K562 (cell line): Measurements from ENCODE around the gene PI4K2B. TPM values are rescaled to one million over a fixed set of nuclear protein-coding genes. Genes with fewer than 3 reads are reported as not detected.

Experiments used
- CBX5 ChIP-seq: IDR thresholded peaks from 2 replicates; pipeline ENCODE4 v1.6.1; 2014; ENCODE audit warnings: low read depth, borderline replicate concordance
- HDAC6 ChIP-seq: IDR thresholded peaks from 2 replicates; pipeline ENCODE4 v1.6.1; 2012; ENCODE audit warnings: low read depth, mild to moderate bottlenecking, control low read depth, inconsistent platforms, low read length, moderate library complexity
- MCM5 ChIP-seq: fragments of 450-650 bp; IDR thresholded peaks from 2 replicates; pipeline ENCODE4 v1.6.1; 2016; ENCODE audit warnings: low read depth
- NR1H2 ChIP-seq: sonication (generic); formaldehyde crosslinking; IDR thresholded peaks from 2 replicates; pipeline ENCODE4 v1.4.0; 2020; ENCODE audit warnings: mild to moderate bottlenecking, missing genetic modification reagents
- NR2F6 ChIP-seq: fragments of 450-650 bp; formaldehyde crosslinking; IDR thresholded peaks from 2 replicates; pipeline ENCODE4 v1.4.0; 2020; ENCODE audit warnings: mild to moderate bottlenecking
- TAF15 ChIP-seq: fragments of 200-400 bp; formaldehyde crosslinking; IDR thresholded peaks from 2 replicates; pipeline ENCODE4 v1.6.1; 2017; ENCODE audit warnings: mild to moderate bottlenecking, low read depth, low read length, moderate library complexity
- TAL1 ChIP-seq: fragments of 450-650 bp; IDR thresholded peaks from 2 replicates; pipeline ENCODE4 v1.6.1; 2016; ENCODE audit warnings: mild to moderate bottlenecking
- TRIM28 ChIP-seq: fragments of 450-650 bp; IDR thresholded peaks from 2 replicates; pipeline ENCODE4 v1.6.1; 2017
- WHSC1 ChIP-seq: IDR thresholded peaks from one replicate; pipeline ENCODE4 v1.6.1; 2012; ENCODE audit warnings: low read length, control low read depth, inconsistent platforms
- ZNF253 ChIP-seq: fragments of 250-450 bp; sonication (Bioruptor Pico); conservative IDR thresholded peaks from 2 replicates; pipeline ENCODE4 v1.6.1; 2021; ENCODE audit warnings: mild to moderate bottlenecking
- ZNF76 ChIP-seq: fragments of 250-450 bp; sonication (Bioruptor Pico); IDR thresholded peaks from 2 replicates; pipeline ENCODE4 v1.4.0; 2020; ENCODE audit warnings: mild to moderate bottlenecking, moderate library complexity, borderline replicate concordance
- polyA plus RNA-seq, 8 experiments: library from polyadenylated mRNA; depleted of rRNA in 4 of 8; stranded (reverse) in 5 of 8; unstranded in 3 of 8; fragments of >200 nt; fragmentation: Nextera tagmentation in 2 of 8; fragmentation: Illumina TruSeq in 1 of 8; extraction: Ambion mirVana in 2 of 8; extraction: Trizol in 1 of 8; gene quantifications; 2 replicates each; pipeline versions ENCODE4 v1.2.1 to v1.2.3, GENCODE V29; 2011 to 2014; ENCODE audit warnings: inconsistent platforms in 1 of 8, missing spikeins in 1 of 8
- total RNA-seq, 7 experiments: library from RNA; depleted of rRNA in 6 of 7; stranded (reverse); fragments of >200 nt in 6 of 7; fragmentation: Illumina TruSeq in 2 of 7; extraction: Trizol in 2 of 7; gene quantifications; 2 replicates each; pipeline versions ENCODE4 v1.2.1 to v1.2.3, GENCODE V29; 2011 to 2021; ENCODE audit warnings: low replicate concordance in 1 of 7
- TF ChIP-seq, protein P1 (sequence below): sonication (generic); formaldehyde crosslinking; IDR thresholded peaks from 2 replicates; pipeline ENCODE4 v1.8.0; 2023; ENCODE audit warnings: mild to moderate bottlenecking, missing genetic modification reagents
- TF ChIP-seq, protein P2 (sequence below): sonication (generic); IDR thresholded peaks from 2 replicates; pipeline ENCODE4 v1.6.1; 2016
- TF ChIP-seq, protein P3 (sequence below): sonication (generic); formaldehyde crosslinking; IDR thresholded peaks from 2 replicates; pipeline ENCODE4 v1.8.1; 2022; ENCODE audit warnings: missing genetic modification reagents
- TF ChIP-seq, protein P4 (sequence below), 2 experiments: fragments of 450-650 bp; IDR thresholded peaks; 2 replicates each; pipeline ENCODE4 v1.6.1; 2016
- TF ChIP-seq, protein P5 (sequence below): fragments of 250-450 bp; sonication (Bioruptor Pico); IDR thresholded peaks from 2 replicates; pipeline ENCODE4 v1.4.0; 2020
- TF ChIP-seq, protein P6 (sequence below): fragments of 250-450 bp; sonication (Bioruptor Pico); IDR thresholded peaks from 2 replicates; pipeline ENCODE4 v1.4.0; 2020; ENCODE audit warnings: mild to moderate bottlenecking, moderate library complexity

Gene PI4K2B
- total and polyA plus RNA-seq, 9 of the 15 experiments (the other 6 are each of a cell fraction or from before 2014, with no cell fraction given): 4.5 to 21.4 (median 16.5) TPM

DNA sequence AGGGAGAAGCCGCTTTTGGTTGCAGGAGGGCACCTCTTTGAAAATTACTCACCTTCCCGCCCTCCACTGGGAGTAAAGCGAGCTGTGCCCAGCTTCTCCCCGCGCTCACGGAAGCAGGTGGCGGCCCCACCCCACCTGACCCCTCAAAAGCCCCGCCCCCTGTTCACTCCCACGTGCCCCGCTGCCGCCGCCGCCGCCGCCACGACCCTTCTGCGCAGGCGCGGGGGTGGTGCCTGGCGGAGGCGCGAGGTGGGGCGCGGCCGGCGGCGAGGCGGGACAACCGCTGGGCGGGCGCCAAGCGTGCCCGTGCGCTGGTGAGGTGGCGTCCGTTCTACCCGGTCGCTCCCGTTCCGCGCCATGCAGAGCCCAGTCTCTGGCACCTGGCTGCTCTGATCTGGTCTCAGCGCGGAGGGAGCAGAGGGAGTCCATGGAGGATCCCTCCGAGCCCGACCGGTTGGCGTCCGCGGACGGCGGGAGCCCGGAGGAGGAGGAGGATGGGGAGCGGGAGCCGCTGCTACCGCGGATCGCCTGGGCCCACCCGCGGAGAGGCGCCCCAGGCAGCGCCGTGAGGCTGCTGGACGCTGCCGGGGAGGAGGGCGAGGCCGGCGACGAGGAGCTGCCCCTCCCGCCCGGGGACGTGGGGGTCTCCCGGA, at the start of gene PI4K2B (continued):
- TF ChIP-seq NR1H2 (CRISPR knock-in tag) (no peak), ZNF76 (CRISPR knock-in tag) (no peak), CBX5 (no peak), MCM5 (no peak), ZNF253 (CRISPR knock-in tag) (no peak), WHSC1 (no peak), TRIM28 (no peak), TAF15 (no peak), HDAC6 (no peak), NR2F6 (CRISPR knock-in tag) (no peak), TAL1 (no peak)
- TF ChIP-seq, protein P1, sequence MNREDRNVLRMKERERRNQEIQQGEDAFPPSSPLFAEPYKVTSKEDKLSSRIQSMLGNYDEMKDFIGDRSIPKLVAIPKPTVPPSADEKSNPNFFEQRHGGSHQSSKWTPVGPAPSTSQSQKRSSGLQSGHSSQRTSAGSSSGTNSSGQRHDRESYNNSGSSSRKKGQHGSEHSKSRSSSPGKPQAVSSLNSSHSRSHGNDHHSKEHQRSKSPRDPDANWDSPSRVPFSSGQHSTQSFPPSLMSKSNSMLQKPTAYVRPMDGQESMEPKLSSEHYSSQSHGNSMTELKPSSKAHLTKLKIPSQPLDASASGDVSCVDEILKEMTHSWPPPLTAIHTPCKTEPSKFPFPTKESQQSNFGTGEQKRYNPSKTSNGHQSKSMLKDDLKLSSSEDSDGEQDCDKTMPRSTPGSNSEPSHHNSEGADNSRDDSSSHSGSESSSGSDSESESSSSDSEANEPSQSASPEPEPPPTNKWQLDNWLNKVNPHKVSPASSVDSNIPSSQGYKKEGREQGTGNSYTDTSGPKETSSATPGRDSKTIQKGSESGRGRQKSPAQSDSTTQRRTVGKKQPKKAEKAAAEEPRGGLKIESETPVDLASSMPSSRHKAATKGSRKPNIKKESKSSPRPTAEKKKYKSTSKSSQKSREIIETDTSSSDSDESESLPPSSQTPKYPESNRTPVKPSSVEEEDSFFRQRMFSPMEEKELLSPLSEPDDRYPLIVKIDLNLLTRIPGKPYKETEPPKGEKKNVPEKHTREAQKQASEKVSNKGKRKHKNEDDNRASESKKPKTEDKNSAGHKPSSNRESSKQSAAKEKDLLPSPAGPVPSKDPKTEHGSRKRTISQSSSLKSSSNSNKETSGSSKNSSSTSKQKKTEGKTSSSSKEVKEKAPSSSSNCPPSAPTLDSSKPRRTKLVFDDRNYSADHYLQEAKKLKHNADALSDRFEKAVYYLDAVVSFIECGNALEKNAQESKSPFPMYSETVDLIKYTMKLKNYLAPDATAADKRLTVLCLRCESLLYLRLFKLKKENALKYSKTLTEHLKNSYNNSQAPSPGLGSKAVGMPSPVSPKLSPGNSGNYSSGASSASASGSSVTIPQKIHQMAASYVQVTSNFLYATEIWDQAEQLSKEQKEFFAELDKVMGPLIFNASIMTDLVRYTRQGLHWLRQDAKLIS (CRISPR knock-in tag): no peak
- TF ChIP-seq, protein P2, sequence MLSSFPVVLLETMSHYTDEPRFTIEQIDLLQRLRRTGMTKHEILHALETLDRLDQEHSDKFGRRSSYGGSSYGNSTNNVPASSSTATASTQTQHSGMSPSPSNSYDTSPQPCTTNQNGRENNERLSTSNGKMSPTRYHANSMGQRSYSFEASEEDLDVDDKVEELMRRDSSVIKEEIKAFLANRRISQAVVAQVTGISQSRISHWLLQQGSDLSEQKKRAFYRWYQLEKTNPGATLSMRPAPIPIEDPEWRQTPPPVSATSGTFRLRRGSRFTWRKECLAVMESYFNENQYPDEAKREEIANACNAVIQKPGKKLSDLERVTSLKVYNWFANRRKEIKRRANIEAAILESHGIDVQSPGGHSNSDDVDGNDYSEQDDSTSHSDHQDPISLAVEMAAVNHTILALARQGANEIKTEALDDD: no peak
- TF ChIP-seq, protein P3, sequence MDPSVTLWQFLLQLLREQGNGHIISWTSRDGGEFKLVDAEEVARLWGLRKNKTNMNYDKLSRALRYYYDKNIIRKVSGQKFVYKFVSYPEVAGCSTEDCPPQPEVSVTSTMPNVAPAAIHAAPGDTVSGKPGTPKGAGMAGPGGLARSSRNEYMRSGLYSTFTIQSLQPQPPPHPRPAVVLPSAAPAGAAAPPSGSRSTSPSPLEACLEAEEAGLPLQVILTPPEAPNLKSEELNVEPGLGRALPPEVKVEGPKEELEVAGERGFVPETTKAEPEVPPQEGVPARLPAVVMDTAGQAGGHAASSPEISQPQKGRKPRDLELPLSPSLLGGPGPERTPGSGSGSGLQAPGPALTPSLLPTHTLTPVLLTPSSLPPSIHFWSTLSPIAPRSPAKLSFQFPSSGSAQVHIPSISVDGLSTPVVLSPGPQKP (CRISPR knock-in tag): no peak
- TF ChIP-seq, protein P4, sequence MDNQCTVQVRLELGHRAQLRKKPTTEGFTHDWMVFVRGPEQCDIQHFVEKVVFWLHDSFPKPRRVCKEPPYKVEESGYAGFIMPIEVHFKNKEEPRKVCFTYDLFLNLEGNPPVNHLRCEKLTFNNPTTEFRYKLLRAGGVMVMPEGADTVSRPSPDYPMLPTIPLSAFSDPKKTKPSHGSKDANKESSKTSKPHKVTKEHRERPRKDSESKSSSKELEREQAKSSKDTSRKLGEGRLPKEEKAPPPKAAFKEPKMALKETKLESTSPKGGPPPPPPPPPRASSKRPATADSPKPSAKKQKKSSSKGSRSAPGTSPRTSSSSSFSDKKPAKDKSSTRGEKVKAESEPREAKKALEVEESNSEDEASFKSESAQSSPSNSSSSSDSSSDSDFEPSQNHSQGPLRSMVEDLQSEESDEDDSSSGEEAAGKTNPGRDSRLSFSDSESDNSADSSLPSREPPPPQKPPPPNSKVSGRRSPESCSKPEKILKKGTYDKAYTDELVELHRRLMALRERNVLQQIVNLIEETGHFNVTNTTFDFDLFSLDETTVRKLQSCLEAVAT (IDR thresholded peaks at IDR 0.05): peak in 1 of 2 experiments; percentile 43; a peak in 1 of 4 replicates
- TF ChIP-seq, protein P5, sequence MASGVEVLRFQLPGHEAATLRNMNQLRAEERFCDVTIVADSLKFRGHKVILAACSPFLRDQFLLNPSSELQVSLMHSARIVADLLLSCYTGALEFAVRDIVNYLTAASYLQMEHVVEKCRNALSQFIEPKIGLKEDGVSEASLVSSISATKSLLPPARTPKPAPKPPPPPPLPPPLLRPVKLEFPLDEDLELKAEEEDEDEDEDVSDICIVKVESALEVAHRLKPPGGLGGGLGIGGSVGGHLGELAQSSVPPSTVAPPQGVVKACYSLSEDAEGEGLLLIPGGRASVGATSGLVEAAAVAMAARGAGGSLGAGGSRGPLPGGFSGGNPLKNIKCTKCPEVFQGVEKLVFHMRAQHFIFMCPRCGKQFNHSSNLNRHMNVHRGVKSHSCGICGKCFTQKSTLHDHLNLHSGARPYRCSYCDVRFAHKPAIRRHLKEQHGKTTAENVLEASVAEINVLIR (CRISPR knock-in tag): no peak
- TF ChIP-seq, protein P6, sequence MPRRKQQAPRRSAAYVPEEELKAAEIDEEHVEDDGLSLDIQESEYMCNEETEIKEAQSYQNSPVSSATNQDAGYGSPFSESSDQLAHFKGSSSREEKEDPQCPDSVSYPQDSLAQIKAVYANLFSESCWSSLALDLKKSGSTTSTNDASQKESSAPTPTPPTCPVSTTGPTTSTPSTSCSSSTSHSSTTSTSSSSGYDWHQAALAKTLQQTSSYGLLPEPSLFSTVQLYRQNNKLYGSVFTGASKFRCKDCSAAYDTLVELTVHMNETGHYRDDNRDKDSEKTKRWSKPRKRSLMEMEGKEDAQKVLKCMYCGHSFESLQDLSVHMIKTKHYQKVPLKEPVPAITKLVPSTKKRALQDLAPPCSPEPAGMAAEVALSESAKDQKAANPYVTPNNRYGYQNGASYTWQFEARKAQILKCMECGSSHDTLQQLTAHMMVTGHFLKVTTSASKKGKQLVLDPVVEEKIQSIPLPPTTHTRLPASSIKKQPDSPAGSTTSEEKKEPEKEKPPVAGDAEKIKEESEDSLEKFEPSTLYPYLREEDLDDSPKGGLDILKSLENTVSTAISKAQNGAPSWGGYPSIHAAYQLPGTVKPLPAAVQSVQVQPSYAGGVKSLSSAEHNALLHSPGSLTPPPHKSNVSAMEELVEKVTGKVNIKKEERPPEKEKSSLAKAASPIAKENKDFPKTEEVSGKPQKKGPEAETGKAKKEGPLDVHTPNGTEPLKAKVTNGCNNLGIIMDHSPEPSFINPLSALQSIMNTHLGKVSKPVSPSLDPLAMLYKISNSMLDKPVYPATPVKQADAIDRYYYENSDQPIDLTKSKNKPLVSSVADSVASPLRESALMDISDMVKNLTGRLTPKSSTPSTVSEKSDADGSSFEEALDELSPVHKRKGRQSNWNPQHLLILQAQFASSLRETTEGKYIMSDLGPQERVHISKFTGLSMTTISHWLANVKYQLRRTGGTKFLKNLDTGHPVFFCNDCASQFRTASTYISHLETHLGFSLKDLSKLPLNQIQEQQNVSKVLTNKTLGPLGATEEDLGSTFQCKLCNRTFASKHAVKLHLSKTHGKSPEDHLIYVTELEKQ (CRISPR knock-in tag): no peak
